CD8-positive, alpha-beta memory T cell (primary cell): Measurements from ENCODE around the gene SFSWAP. TPM values are rescaled to one million over a fixed set of nuclear protein-coding genes. Genes with fewer than 3 reads are reported as not detected.

Experiments used
- CTCF ChIA-PET: fragments of 350-600 bp; sonication (Branson Sonifier 250); formaldehyde crosslinking; loops from one replicate; lab custom pipeline; 2021; ENCODE audit warnings: antibody characterized with exemption; lab: Charles Lee
- POLR2A ChIA-PET: fragments of 350-600 bp; sonication (Branson Sonifier 250); formaldehyde crosslinking; loops from one replicate; lab custom pipeline; 2021; ENCODE audit warnings: antibody characterized with exemption; lab: Charles Lee
- DNase-seq, 5 donors: peaks; one replicate each; pipeline versions ENCODE4 v3.0.0 to v3.0.0-alpha.2; 2020 to 2022; ENCODE audit warnings: mixed read lengths in 1 of 5
- H3K27ac ChIP-seq: one replicate; pipeline ENCODE4 v1.7.0; 2013; ENCODE audit warnings: low read depth, mild to moderate bottlenecking, low read length, moderate library complexity
- H3K27me3 ChIP-seq: 2 replicates; pipeline ENCODE4 v1.7.0; 2013; ENCODE audit warnings: low read length, mild to moderate bottlenecking; ENCODE audit not compliant: insufficient read depth, poor library complexity, severe bottlenecking
- H3K36me3 ChIP-seq: 2 replicates; pipeline ENCODE4 v1.7.0; 2013; ENCODE audit warnings: mild to moderate bottlenecking, low read length, moderate library complexity; ENCODE audit not compliant: insufficient read depth
- H3K4me1 ChIP-seq: 2 replicates; pipeline ENCODE4 v1.7.0; 2013; ENCODE audit warnings: mild to moderate bottlenecking, low read length, moderate library complexity; ENCODE audit not compliant: insufficient read depth
- H3K4me3 ChIP-seq: 2 replicates; pipeline ENCODE4 v1.7.0; 2013; ENCODE audit warnings: mild to moderate bottlenecking, low read length
- H3K9me3 ChIP-seq: 2 replicates; pipeline ENCODE4 v1.7.0; 2013; ENCODE audit warnings: mild to moderate bottlenecking, low read length
- H3K27ac Mint-ChIP-seq, 8 donors: one replicate each; pipeline ENCODE4 v1.8.0; 2020 to 2021; ENCODE audit warnings: mixed read lengths in 8 of 8, mild to moderate bottlenecking in 6 of 8, inconsistent platforms in 3 of 8, moderate library complexity in 3 of 8
- H3K27me3 Mint-ChIP-seq, 2 donors: one replicate each; pipeline ENCODE4 v1.8.0; 2020 to 2021; ENCODE audit warnings: mixed read lengths in 2 of 2, mild to moderate bottlenecking in 1 of 2, moderate library complexity in 1 of 2
- H3K36me3 Mint-ChIP-seq, 3 donors: one replicate each; pipeline ENCODE4 v1.8.0; 2020 to 2021; ENCODE audit warnings: mixed read lengths in 3 of 3, inconsistent platforms in 1 of 3, mild to moderate bottlenecking in 1 of 3
- H3K4me1 Mint-ChIP-seq, 3 donors: one replicate each; pipeline ENCODE4 v1.8.0; 2020 to 2021; ENCODE audit warnings: mixed read lengths in 3 of 3, inconsistent platforms in 1 of 3, mild to moderate bottlenecking in 1 of 3
- H3K4me3 Mint-ChIP-seq, 7 donors: one replicate each; pipeline ENCODE4 v1.8.0; 2020 to 2021; ENCODE audit warnings: mixed read lengths in 7 of 7, mild to moderate bottlenecking in 6 of 7, moderate library complexity in 4 of 7, inconsistent platforms in 2 of 7
- H3K9me3 Mint-ChIP-seq, 5 donors: one replicate each; pipeline ENCODE4 v1.8.0; 2020 to 2022; ENCODE audit warnings: mixed read lengths in 5 of 5, mild to moderate bottlenecking in 3 of 5, moderate library complexity in 2 of 5, inconsistent platforms in 1 of 5
- polyA plus RNA-seq: library from polyadenylated mRNA; unstranded; fragments of 300-500 nt; fragmentation: Illumina TruSeq; gene quantifications from one replicate; pipeline ENCODE4 v1.2.3, GENCODE V29; 2021
- total RNA-seq, 2 experiments: library from RNA; stranded (reverse); gene quantifications; one replicate each; pipeline ENCODE4 v1.2.3, GENCODE V29; 2021

SFSWAP gene
- total and polyA plus RNA-seq, 3 experiments from 2014 or later = 22.6 to 65.2 (median 63.3) TPM

DNA sequence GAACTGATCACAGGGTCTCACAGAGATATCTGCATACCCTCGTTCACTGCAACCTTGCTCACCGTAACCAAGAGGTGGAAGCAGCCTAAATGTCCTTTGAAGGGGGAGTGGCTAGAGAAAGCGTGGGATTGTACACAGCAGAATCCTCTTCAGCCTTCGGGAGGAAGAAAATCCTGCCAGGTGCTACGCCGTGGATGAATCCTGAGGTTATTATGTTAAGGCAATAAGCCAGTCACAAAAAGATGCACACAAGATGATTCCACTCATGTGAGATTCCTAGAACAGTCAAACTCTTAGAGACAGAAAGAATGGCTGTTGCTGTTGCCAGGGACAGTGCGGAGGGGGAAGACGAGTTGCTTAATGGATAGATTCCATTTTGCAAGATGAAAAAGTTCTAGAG lies 39.6 kb upstream of the SFSWAP start:
- H3K27ac Mint-ChIP-seq = no peak overlapping the region
- Histone ChIP-seq H3K27ac (no peak overlapping the region), H3K4me3 (no peak overlapping the region), H3K36me3 (no peaks in the 10 kb centered on the region), H3K9me3 (no peaks in the 10 kb centered on the region), H3K4me1 (no peaks in the 10 kb centered on the region), H3K27me3 (peaks cover 3% of the 10 kb centered on the region)
- H3K27me3 Mint-ChIP-seq = peaks cover 12 to 15% of the 10 kb centered on the region in 2 donors
- H3K4me3 Mint-ChIP-seq = no peak overlapping the region
- peaks cover 0 to 4% (median 0%) of the 10 kb centered on the region in 3 donors for H3K36me3 Mint-ChIP-seq
- ChIA-PET CTCF (no interaction called here), POLR2A (no interaction called here)
- H3K4me1 Mint-ChIP-seq = peaks cover 0 to 4% (median 3%) of the 10 kb centered on the region in 3 donors
- DNase-seq = no peak
- H3K9me3 Mint-ChIP-seq = peaks cover 0 to 4% (median 0%) of the 10 kb centered on the region in 5 donors

DNA sequence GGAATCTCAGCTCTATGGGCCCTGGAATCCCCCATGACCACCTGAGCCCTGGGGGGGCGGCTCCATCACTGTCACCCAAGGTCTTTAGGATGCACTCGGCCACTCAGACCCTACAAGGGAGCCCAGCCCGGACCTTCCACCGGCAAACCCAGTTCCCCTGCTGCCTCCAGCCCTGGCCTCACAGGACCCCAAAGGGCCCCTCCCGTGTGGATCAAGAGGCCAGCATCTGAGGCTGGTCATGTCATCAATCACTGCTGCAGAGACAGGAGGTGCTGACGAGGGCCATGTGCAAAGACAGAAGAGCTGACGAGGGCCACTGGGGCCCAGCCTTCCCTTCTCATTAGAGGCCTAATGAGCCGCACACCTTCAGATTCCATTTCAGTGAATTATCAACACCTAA lies 39.0 kb upstream of the SFSWAP start:
- Histone ChIP-seq H3K36me3 (no peaks in the 10 kb centered on the region), H3K27me3 (peaks cover 3% of the 10 kb centered on the region), H3K4me3 (no peak overlapping the region), H3K4me1 (no peaks in the 10 kb centered on the region), H3K9me3 (no peaks in the 10 kb centered on the region), H3K27ac (no peak overlapping the region)
- Mint-ChIP-seq H3K4me1 (peaks cover 0 to 4% (median 3%) of the 10 kb centered on the region in 3 donors), H3K4me3 (no peak overlapping the region), H3K27ac (no peak overlapping the region), H3K36me3 (peaks cover 0 to 4% (median 0%) of the 10 kb centered on the region in 3 donors), H3K27me3 (peaks cover 13 to 15% of the 10 kb centered on the region in 2 donors), H3K9me3 (peaks cover 0 to 4% (median 2%) of the 10 kb centered on the region in 5 donors)
- ChIA-PET CTCF (no interaction called here), POLR2A (no interaction called here)
- no peak for DNase-seq

DNA sequence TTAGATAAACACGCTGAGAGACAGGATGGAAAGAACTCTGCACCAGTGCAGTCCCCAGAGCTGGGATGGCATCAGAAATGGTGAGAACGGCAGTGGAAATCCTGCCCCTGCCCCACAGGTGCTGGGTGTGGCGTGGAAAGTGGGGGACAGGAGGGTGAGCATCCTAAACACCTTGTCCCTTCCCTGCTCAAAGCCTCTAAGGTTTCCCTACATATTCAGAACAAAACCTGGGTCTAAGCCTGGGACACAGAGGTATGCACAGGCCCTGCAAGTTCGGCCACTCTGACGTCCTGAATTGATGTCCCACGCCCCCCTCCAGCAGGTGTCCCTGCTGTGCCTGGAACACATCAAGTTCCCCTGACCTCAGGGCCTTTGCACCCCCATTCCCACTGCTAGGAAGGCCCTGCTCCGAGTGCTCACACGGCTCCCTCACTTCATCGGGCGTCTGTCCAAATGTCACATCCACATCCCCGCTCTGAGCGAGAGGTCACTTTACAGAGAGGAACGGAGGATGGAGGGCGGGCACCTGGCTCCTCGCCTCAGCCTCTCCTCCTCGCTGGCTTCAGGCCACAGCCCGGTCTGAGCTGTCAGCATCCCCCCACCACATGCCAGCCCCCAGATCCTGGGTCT lies 38.5 kb upstream of the SFSWAP start:
- Mint-ChIP-seq H3K27ac (no peak overlapping the region), H3K4me3 (no peak overlapping the region), H3K36me3 (peaks cover 0 to 4% (median 0%) of the 10 kb centered on the region in 3 donors), H3K9me3 (peaks cover 0 to 4% (median 2%) of the 10 kb centered on the region in 5 donors), H3K27me3 (peaks cover 13 to 15% of the 10 kb centered on the region in 2 donors), H3K4me1 (no peaks in the 10 kb centered on the region)
- H3K36me3 ChIP-seq = no peaks in the 10 kb centered on the region
- H3K9me3 ChIP-seq = no peaks in the 10 kb centered on the region
- no peaks in the 10 kb centered on the region for H3K4me1 ChIP-seq
- no peak overlapping the region for H3K27ac ChIP-seq
- no peak for DNase-seq
- CTCF ChIA-PET = no interaction called here
- peaks cover 3% of the 10 kb centered on the region for H3K27me3 ChIP-seq
- POLR2A ChIA-PET = no interaction called here
- H3K4me3 ChIP-seq = no peak overlapping the region

DNA sequence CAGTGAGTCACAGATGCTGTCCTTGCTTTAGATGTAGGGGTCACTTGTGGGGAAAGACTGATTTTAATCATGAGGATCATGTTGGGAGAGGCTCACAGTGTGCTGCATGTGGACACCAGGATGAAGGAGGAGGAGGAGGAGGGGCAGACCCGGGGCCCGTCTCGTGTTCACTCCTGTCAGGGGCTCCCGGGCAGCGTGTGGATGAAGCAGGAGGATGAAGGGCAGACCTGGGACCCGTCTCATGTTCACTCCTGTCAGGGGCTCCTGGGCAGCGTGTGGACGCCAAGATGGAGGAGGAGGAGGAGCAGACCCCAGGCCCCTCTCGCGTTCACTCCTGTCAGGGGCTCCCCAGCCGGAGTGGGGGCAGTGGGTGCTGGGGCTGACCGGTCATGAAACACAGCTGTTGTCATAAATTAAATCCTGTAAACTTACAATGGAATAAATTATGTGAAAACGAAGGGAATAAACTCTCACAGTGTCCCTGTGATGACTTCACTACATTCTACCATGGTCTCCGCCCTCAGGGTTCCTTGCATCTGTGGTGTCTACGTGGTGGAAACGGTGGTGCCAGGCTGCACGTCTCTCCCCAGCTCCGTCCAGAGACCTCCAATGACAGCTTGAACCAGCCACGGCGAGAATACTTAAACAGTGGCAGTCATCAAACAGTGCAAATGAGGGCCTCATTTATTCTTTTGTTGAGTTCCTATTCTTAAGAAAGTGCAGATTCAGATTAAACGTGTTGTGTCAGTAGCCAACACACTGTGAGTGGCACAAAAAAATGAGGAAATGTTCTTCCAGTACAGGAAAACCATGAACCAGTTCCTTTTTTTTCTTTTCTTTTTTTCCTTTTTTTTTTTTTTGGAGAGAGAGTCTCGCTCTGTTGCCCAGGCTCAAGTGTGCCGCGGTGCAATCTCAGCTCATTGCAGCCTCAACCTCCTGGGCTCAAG lies 37.7 kb upstream of the SFSWAP start:
- H3K27me3 ChIP-seq = no peaks in the 10 kb centered on the region
- Mint-ChIP-seq H3K27ac (no peak overlapping the region), H3K27me3 (peaks cover 13 to 15% of the 10 kb centered on the region in 2 donors), H3K4me1 (no peaks in the 10 kb centered on the region), H3K9me3 (peaks cover 0 to 4% (median 2%) of the 10 kb centered on the region in 5 donors), H3K36me3 (peaks cover 0 to 4% (median 0%) of the 10 kb centered on the region in 3 donors), H3K4me3 (no peak overlapping the region)
- H3K27ac ChIP-seq = no peak overlapping the region
- ChIA-PET POLR2A (no interaction called here), CTCF (no interaction called here)
- no peaks in the 10 kb centered on the region for H3K9me3 ChIP-seq
- H3K4me1 ChIP-seq = no peaks in the 10 kb centered on the region
- no peaks in the 10 kb centered on the region for H3K36me3 ChIP-seq
- no peak for DNase-seq
- no peak overlapping the region for H3K4me3 ChIP-seq

DNA sequence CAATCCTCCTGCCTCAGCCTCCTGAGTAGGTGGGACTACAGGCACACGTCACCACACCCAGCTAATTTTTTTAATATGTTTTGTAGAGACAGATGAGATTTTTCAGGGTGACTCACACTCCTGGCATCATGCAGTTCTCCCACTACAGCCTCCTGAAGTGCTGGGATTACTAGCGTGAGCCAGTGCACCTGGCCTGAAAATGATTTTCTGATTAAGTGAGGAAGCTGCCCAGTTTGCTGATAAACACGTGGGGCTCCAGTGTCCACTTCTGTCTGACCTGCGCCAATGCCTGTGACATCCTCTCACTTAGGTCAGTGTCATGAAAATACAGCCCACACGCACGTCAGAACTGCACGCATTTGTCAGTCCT lies 37.0 kb upstream of the SFSWAP start:
- Mint-ChIP-seq H3K27ac (no peak overlapping the region), H3K36me3 (peaks cover 0 to 4% (median 0%) of the 10 kb centered on the region in 3 donors), H3K4me1 (no peaks in the 10 kb centered on the region), H3K9me3 (peaks cover 0 to 4% (median 2%) of the 10 kb centered on the region in 5 donors), H3K4me3 (no peak overlapping the region), H3K27me3 (peaks cover 13 to 15% of the 10 kb centered on the region in 2 donors)
- Histone ChIP-seq H3K27me3 (no peaks in the 10 kb centered on the region), H3K4me3 (no peak overlapping the region), H3K36me3 (no peaks in the 10 kb centered on the region), H3K4me1 (no peaks in the 10 kb centered on the region), H3K9me3 (no peaks in the 10 kb centered on the region), H3K27ac (no peak overlapping the region)
- POLR2A ChIA-PET = no interaction called here
- DNase-seq = no peak
- CTCF ChIA-PET = no interaction called here

DNA sequence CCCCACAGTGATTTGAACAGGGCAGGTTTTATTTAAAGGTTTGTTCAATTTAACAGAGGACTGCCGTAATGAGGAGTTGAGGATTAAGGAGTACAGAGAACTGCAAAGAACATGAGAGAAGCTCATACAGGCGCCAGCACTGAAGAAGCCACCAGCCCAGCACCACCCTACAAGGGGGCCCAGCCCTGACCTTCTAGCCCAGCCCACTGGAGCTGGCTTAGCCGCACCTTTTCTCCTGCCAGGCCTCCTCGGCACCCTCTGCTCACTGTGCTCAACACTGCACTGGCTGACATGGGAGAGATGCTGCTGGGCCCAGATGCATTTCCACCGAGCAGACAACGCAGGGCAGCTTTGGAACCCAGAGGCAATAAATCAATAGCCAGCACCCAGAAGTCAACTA lies 36.5 kb upstream of the SFSWAP start:
- no peak overlapping the region for H3K27ac Mint-ChIP-seq
- no peak overlapping the region for H3K4me3 Mint-ChIP-seq
- ChIA-PET CTCF (no interaction called here), POLR2A (no interaction called here)
- Histone ChIP-seq H3K9me3 (no peaks in the 10 kb centered on the region), H3K27me3 (no peaks in the 10 kb centered on the region), H3K27ac (no peak overlapping the region), H3K36me3 (no peaks in the 10 kb centered on the region), H3K4me3 (no peak overlapping the region), H3K4me1 (no peaks in the 10 kb centered on the region)
- peaks cover 0 to 4% (median 0%) of the 10 kb centered on the region in 3 donors for H3K36me3 Mint-ChIP-seq
- H3K4me1 Mint-ChIP-seq = no peaks in the 10 kb centered on the region
- no peak for DNase-seq
- peaks cover 0 to 4% (median 2%) of the 10 kb centered on the region in 5 donors for H3K9me3 Mint-ChIP-seq
- peaks cover 13 to 15% of the 10 kb centered on the region in 2 donors for H3K27me3 Mint-ChIP-seq

DNA sequence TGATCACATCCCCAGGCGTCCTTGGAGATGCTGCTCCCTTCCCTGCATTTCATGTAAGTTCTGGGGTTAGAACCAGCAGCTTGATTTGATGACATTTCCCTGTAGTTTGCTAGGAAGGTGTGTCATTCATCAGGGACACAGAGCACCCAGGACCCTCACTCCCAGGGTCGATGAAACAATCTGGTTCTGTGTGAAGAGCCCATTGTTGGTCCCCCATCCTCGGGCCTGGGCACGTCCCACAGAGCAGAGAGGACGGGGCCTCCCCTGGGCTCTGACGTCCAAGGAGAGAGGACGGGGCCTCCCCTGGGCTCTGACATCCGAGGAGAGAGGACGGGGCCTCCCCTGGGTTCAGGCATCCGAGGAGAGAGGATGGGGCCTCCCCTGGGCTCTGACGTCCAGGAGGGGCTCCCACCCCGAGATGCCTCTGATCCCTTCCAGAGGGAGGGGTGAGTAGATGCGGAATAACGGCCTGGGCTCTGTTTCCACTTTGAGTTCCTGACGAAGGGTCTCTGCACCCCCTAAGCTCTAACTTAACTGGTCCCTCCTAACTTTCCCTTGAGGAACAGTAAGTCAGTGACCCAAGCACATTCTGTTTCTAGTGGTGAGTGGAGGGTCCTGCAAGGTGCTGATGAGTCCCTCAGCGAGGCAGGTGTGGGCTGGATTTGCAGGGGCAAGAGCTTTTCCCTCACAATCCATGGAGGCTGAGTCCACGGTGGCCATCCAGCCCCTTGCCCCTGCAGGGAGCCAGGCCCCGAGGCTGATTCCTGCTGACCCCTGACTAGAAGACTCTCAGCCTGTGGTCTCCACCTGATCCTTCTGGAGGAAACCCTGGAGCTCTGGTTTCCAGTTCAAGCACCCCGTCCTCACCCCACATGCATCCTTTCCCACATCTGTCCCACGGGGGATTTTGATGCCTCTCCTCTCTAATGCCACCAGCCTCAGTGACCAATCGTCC lies 35.5 kb upstream of the SFSWAP start:
- CTCF ChIA-PET = no interaction called here
- no peaks in the 10 kb centered on the region for H3K36me3 ChIP-seq
- Mint-ChIP-seq H3K27ac (peak overlapping the region in 1 of 8 donors; percentile 38), H3K9me3 (peaks cover 0 to 4% (median 2%) of the 10 kb centered on the region in 5 donors), H3K36me3 (peaks cover 0 to 4% (median 0%) of the 10 kb centered on the region in 3 donors), H3K4me1 (no peaks in the 10 kb centered on the region), H3K27me3 (peaks cover 13 to 15% of the 10 kb centered on the region in 2 donors), H3K4me3 (no peak overlapping the region)
- no peaks in the 10 kb centered on the region for H3K4me1 ChIP-seq
- no peaks in the 10 kb centered on the region for H3K9me3 ChIP-seq
- no peak overlapping the region for H3K4me3 ChIP-seq
- H3K27ac ChIP-seq = no peak overlapping the region
- DNase-seq = no peak
- POLR2A ChIA-PET = no interaction called here
- H3K27me3 ChIP-seq = no peaks in the 10 kb centered on the region
